Common myeloid progenitor, CD34-positive (primary cell): ENCODE results near the gene HOXB2.
A peak's percentile ranks its signal among the peaks of the same experiment; 100 is the strongest.

Experiments
- CTCF ChIA-PET: fragments of 350-600 bp; sonication (Branson Sonifier 250); formaldehyde crosslinking; loops from one replicate; lab custom pipeline; 2021; ENCODE audit warnings: antibody characterized with exemption; lab: Charles Lee
- POLR2A ChIA-PET: fragments of 350-600 bp; sonication (Branson Sonifier 250); formaldehyde crosslinking; loops from one replicate; lab custom pipeline; 2021; ENCODE audit warnings: antibody characterized with exemption; lab: Charles Lee
- DNase-seq, 3 donors: peaks; one replicate each; pipeline versions ENCODE4 v3.0.0 to v3.0.0-alpha.2; 2013
- H3K27ac ChIP-seq, 2 experiments: 1 replicate in 1 of 2; 2 replicates in 1 of 2; pipeline ENCODE4 v1.7.0; 2013; ENCODE audit warnings: inconsistent platforms in 2 of 2, low read length in 2 of 2, mild to moderate bottlenecking in 2 of 2, low read depth in 1 of 2, moderate library complexity in 1 of 2; ENCODE audit not compliant: severe bottlenecking in 2 of 2, insufficient read depth in 1 of 2, poor library complexity in 1 of 2
- H3K27me3 ChIP-seq, 5 experiments: replicated peaks in 2 of 5; 1 replicate in 3 of 5; 2 replicates in 2 of 5; pipeline versions ENCODE4 v1.6.1 to v1.7.0; 2013; ENCODE audit warnings: low read length in 4 of 5, mild to moderate bottlenecking in 2 of 5, moderate library complexity in 2 of 5, inconsistent platforms in 1 of 5; ENCODE audit not compliant: insufficient read depth in 5 of 5, control insufficient read depth in 4 of 5
- H3K36me3 ChIP-seq, 4 experiments: 1 replicate in 2 of 4; 2 replicates in 2 of 4; pipeline versions ENCODE4 v1.6.1 to v1.7.0; 2013; ENCODE audit warnings: low read length in 3 of 4, control low read depth in 1 of 4, mild to moderate bottlenecking in 1 of 4; ENCODE audit not compliant: control insufficient read depth in 4 of 4, insufficient read depth in 4 of 4
- H3K4me1 ChIP-seq, 4 experiments: 1 replicate in 3 of 4; 2 replicates in 1 of 4; pipeline versions ENCODE4 v1.6.1 to v1.7.1; 2013; ENCODE audit warnings: low read length in 3 of 4, mild to moderate bottlenecking in 3 of 4, control low read depth in 1 of 4, inconsistent platforms in 1 of 4, moderate library complexity in 1 of 4; ENCODE audit not compliant: control insufficient read depth in 4 of 4, insufficient read depth in 4 of 4; ENCODE audit errors: control extremely low read depth in 1 of 4
- H3K4me3 ChIP-seq, 7 experiments: 1 replicate in 4 of 7; 2 replicates in 3 of 7; pipeline versions ENCODE4 v1.5.1 to v1.7.0; 2013; ENCODE audit warnings: mild to moderate bottlenecking in 7 of 7, low read length in 6 of 7, moderate library complexity in 6 of 7, inconsistent platforms in 2 of 7, low read depth in 2 of 7, control low read depth in 1 of 7; ENCODE audit not compliant: insufficient read depth in 4 of 7, control insufficient read depth in 1 of 7; ENCODE audit errors: extremely low read depth in 1 of 7
- H3K9me3 ChIP-seq, 5 experiments: 1 replicate in 4 of 5; 2 replicates in 1 of 5; pipeline versions ENCODE4 v1.6.1 to v1.7.1; 2013; ENCODE audit warnings: low read length in 4 of 5, mild to moderate bottlenecking in 2 of 5, inconsistent platforms in 1 of 5, low read depth in 1 of 5, moderate library complexity in 1 of 5; ENCODE audit not compliant: control insufficient read depth in 4 of 5, insufficient read depth in 2 of 5; ENCODE audit errors: control extremely low read depth in 1 of 5
- WGBS: methylation state at CpG from one replicate; pipeline ENCODE4 v1.1.5; 2013; ENCODE audit not compliant: insufficient coverage; 5-methylcytosine and 5-hydroxymethylcytosine counted together

Gene HOXB2

DNA sequence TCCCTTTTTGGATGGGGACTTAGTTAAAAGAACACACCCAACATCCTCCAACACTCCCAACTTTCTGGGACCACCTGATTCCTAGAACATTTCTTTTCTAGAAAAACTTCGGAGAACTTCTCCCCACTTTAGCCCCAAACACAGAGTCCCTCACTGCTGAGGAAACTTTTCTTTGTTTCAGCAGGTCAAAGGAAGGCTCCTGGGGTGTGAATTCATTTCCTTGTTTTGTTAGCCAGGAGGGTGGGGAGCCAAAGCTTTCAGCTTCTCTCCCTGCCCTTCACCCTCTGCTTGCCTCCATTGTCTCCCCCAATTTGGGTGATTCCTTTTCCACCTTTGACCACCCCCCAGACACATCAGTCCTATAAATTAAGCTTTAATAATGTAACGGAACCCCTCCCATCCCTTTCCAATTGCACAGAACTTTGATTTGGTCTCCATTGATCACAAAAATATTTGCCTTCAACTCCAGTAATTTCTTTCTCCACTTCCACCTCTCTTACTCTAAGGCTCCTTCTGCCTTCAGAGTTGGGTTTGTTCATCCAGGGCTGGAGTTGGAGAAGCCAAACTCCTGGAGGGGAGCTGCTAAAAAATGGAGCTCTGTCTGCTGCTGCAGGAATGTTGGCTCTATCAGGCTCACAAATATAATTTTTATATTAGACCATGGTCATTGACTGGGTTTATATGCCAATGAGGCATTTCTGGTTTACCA is 22.9 kb upstream of the HOXB2 start:
- no peaks in the 10 kb centered on the region for H3K9me3 ChIP-seq
- peaks cover 0 to 56% (median 19%) of the 10 kb centered on the region in 4 experiments for H3K36me3 ChIP-seq
- peak overlapping the region in 3 of 7 experiments; percentile 55 to 65 (median 63) for H3K4me3 ChIP-seq
- no CpG with 5 or more reads among the region's 2 CpGs for WGBS
- CTCF ChIA-PET = interaction anchor here (0.6 to 2.2 kb wide), 7 partner anchors 10 to 67 kb away, joined by 3 to 7 read pairs (median 6); partner anchors contain the start of genes HOXB4 and HOXB5
- POLR2A ChIA-PET = interaction anchor here (0.9 kb wide), 1 partner anchor 20 kb away, joined by 4 read pairs; no protein-coding TSS in a partner anchor
- H3K27ac ChIP-seq = no peak overlapping the region
- no peaks in the 10 kb centered on the region for H3K27me3 ChIP-seq
- H3K4me1 ChIP-seq = peaks cover 0 to 98% (median 65%) of the 10 kb centered on the region in 4 experiments
- no peak for DNase-seq

DNA sequence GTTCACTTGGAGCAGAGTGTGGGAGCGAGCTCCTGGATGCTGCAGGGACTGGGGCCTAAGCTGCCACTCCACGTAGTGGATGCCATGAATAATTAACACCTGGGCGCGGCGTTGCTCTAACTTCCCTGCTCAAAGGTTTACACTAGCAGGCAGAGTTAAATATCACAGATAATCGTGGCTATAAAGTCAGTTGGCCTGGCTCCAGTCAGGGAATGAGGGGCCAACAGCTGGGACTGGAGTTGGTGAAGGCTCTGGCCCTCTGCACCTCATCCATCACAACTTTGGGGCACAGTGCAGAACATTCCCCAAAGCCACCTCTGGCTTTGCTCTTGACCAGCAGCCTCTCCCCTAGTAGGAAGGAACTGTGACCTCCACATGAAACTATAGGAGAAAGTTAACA is 22.3 kb upstream of the HOXB2 start:
- POLR2A ChIA-PET = interaction anchor here (0.9 kb wide), 1 partner anchor 20 kb away, joined by 4 read pairs; no protein-coding TSS in a partner anchor

DNA sequence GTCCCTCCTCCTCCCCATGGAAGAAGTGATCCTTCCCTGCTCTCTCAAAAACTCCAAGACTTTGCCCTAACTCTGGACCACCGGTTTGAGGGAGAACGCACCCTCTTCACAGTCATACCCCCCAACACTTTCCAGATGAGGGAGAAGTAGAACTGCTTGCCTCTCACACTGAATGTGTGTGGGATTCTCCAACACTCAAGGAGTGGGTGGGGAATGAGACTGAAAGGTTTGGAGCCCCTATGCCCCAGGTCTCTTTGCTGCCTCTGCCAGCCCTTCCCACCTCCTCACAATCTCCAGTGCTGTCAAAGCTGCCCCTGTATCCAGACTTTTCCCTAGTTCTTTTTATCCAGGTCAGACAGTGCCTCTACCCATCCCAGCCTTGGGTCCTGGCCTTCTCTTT is 21.8 kb upstream of the HOXB2 start:
- WGBS = no CpG with 5 or more reads among the region's 2 CpGs

More for the DNA sequence above, 22.3 kb upstream of the HOXB2 start:
- CTCF ChIA-PET = interaction anchor here (0.8 to 2.2 kb wide), 5 partner anchors 11 to 66 kb away, joined by 3 to 7 read pairs (median 4); partner anchors contain the start of genes HOXB4 and HOXB5
- Histone ChIP-seq H3K27ac (no peak overlapping the region), H3K36me3 (peaks cover 0 to 57% (median 16%) of the 10 kb centered on the region in 4 experiments), H3K9me3 (no peaks in the 10 kb centered on the region), H3K4me1 (peaks cover 0 to 98% (median 70%) of the 10 kb centered on the region in 4 experiments), H3K4me3 (no peak overlapping the region), H3K27me3 (no peaks in the 10 kb centered on the region)
- WGBS = 76% methylated on average over 6 of the region's 6 CpGs
- DNase-seq = no peak

DNA sequence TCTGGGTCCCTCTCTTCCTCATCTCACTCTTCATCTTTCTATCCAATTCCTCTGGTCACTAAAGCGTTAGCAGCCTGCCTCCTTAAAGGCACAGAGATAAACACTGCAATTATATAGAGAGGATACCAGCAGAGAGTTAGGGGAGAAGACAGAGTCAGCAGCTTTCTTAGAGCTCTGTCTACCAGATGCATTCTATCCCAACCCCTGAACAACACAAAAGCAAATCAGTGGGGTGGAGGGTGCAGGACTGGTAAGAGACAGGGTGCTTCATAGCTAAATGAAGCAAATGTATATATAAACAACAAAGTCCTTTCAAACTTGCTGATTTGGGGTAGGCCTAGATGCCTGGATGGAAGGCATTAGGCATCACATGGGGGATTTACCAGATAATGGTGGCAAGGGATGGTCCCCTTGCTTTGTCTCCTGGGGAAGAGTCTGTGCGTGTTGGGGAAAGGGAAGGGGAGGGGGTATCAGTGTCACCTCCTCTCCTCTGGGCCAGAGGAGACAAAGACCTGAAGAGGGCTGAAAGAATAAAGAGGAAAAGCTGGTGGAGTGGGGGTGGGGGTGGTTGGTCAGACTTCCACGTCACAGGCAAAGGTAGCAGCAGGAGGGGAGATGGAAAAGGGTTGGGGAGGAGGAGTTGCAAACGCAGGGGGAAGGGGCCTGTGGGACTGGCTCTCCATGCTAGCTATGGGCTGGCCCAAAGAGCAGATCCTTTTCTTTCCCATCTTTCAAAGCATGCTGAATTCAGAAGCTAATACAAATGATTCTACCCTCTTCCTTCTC is 21.2 kb upstream of the HOXB2 start:
- CTCF ChIA-PET = interaction anchor here (0.5 to 2.2 kb wide), 6 partner anchors 10 to 27 kb away, joined by 3 to 7 read pairs (median 4); partner anchors contain the start of gene HOXB5

More for the DNA sequence above, 21.8 kb upstream of the HOXB2 start:
- DNase-seq = no peak
- ChIA-PET POLR2A (no interaction called here), CTCF (interaction anchor here (0.5 to 2.2 kb wide), 7 partner anchors 10 to 66 kb away, joined by 3 to 7 read pairs (median 4); partner anchors contain the start of gene HOXB5)
- H3K27ac ChIP-seq = no peak overlapping the region
- H3K9me3 ChIP-seq = no peaks in the 10 kb centered on the region
- no peak overlapping the region for H3K4me3 ChIP-seq
- peaks cover under 1 to 98% (median 74%) of the 10 kb centered on the region in 4 experiments for H3K4me1 ChIP-seq
- H3K36me3 ChIP-seq = peaks cover 0 to 52% (median 14%) of the 10 kb centered on the region in 4 experiments
- H3K27me3 ChIP-seq = no peaks in the 10 kb centered on the region

DNA sequence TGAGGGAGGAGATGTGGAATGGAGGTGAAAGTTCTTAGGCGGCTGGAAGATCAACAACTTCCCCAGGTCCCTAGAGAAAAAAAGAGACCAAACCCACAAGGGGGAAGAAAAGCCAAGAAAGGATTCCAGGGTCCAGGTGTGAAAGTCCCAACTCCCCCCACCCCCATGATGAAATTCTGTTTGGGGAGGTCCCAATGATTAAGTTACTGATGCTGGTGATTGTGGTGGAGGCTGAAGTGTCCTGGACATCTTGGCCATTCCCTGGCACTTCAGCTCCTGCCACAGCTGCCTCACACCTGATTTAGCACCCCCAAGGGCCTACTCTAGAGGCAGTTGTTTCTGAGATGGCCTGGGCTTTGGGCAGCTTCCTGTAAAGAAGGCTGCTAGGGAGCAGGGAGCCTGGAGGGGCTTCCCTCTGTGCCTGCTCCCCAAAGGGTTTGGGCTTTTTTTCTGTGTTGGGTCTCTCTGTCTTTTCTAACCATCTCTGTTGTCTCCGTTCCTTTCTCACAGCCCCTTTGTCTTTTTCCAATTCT is 20.2 kb upstream of the HOXB2 start:
- DNase-seq = no peak
- 100% methylated on average over 1 of the region's 2 CpGs for WGBS
- peaks cover 5 to 97% (median 75%) of the 10 kb centered on the region in 4 experiments for H3K4me1 ChIP-seq
- ChIA-PET POLR2A (interaction anchor here (0.7 to 1.2 kb wide), 3 partner anchors 12 to 19 kb away, joined by 3 read pairs; no protein-coding TSS in a partner anchor), CTCF (interaction anchor here (0.9 to 2.2 kb wide), 2 partner anchors 23 to 28 kb away, joined by 3 to 8 read pairs; no protein-coding TSS in a partner anchor)
- H3K27ac ChIP-seq = peak overlapping the region in 1 of 2 experiments; percentile 14
- H3K9me3 ChIP-seq = no peaks in the 10 kb centered on the region
- peak overlapping the region in 1 of 7 experiments; percentile 28 for H3K4me3 ChIP-seq
- H3K27me3 ChIP-seq = no peaks in the 10 kb centered on the region
- peaks cover 0 to 39% (median 9%) of the 10 kb centered on the region in 4 experiments for H3K36me3 ChIP-seq

More for the DNA sequence above, 21.2 kb upstream of the HOXB2 start:
- POLR2A ChIA-PET = no interaction called here
- Histone ChIP-seq H3K36me3 (peaks cover 0 to 46% (median 13%) of the 10 kb centered on the region in 4 experiments), H3K4me3 (no peak overlapping the region), H3K27me3 (no peaks in the 10 kb centered on the region), H3K4me1 (peaks cover 5 to 98% (median 76%) of the 10 kb centered on the region in 4 experiments), H3K9me3 (no peaks in the 10 kb centered on the region), H3K27ac (no peak overlapping the region)
- 90% methylated on average over 2 of the region's 4 CpGs for WGBS
- no peak for DNase-seq

DNA sequence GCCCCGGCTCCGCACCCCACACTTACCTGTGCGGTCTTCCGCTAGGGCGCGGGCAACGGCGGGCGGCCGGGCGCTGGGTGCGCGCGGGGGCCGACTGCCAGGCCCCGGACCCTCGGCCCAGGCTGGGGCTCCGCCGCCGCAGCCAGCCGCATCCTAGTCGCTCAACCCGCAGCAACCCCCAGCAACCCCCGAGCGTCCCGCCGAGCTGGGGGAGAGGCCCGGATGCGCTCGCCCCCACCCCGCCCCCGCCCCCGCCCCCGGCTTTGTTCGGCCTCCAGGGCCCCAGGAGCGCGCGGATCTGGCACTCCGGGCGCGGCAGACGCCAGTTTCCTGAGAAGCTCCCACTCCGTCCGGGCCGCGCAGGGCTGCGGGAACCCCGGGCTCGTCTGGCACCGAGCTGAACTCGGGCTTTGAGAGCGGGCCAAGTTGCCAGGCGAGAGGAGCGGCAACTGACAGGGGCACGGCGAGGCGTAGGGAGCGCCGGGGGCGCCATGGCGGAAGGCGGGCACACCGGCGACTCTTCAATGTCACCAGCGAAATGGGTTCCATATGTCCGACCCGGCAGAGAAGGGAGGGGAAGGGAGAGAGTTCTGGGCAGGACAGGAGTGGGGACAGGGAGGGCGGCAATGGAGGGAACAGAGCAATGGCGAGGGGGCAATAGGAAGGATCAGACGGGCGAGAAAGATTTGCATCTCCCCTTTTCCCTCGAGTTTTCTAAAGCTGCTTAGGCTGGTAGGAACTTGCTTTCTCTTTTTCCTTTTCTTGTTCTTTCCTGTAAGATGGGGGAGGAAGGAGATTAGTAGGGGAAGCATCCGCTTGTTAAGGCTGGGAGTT is 19.5 kb upstream of the HOXB2 start:
- H3K4me1 ChIP-seq = peaks cover 5 to 90% (median 72%) of the 10 kb centered on the region in 4 experiments
- H3K4me3 ChIP-seq = peak overlapping the region in 3 of 7 experiments; percentile 28 to 43 (median 29)
- H3K27ac ChIP-seq = peak overlapping the region in 1 of 2 experiments; percentile 14
- no peaks in the 10 kb centered on the region for H3K27me3 ChIP-seq
- 27% methylated on average over 48 of the region's 73 CpGs for WGBS
- H3K36me3 ChIP-seq = peaks cover 0 to 39% (median 11%) of the 10 kb centered on the region in 4 experiments
- ChIA-PET CTCF (interaction anchor here (0.9 to 2.2 kb wide), 4 partner anchors 15 to 29 kb away, joined by 3 to 8 read pairs (median 5); no protein-coding TSS in a partner anchor), POLR2A (interaction anchor here (0.7 to 1.2 kb wide), 3 partner anchors 13 to 18 kb away, joined by 3 read pairs; no protein-coding TSS in a partner anchor)
- H3K9me3 ChIP-seq = no peaks in the 10 kb centered on the region
- no peak for DNase-seq
